GM19395 (cell line): ENCODE data around the gene ZNF799.
"Not testable (repeated sequence)": the region's sequence is repeated elsewhere in the genome, so short reads cannot be mapped to it uniquely, and the experiment has no call there.

Experiments used
- ATAC-seq: cut with Tn5 transposase; IDR thresholded peaks from one replicate; pipeline ENCODE4 v1.9.1; 2021; ENCODE audit warnings: mild to moderate bottlenecking, moderate library complexity; ENCODE audit not compliant: unreplicated experiment

The ZNF799 gene

GRCh38 chr19:12400633-12401502 is at the start of gene ZNF799:
ZNF799 (minus strand) TSS chr19:12401271; CDS start chr19:12401070, 201 bp downstream.
- ATAC-seq, result peak; percentile 91

GRCh38 chr19:12450844-12451243 is 49.8 kb upstream of the ZNF799 start:
- no peak for ATAC-seq

GRCh38 chr19:12448808-12449207 is 47.7 kb upstream of the ZNF799 start:
- no peak for ATAC-seq

GRCh38 chr19:12440541-12441316 is 39.7 kb upstream of the ZNF799 start, which contains the start of gene ZNF443:
ZNF443 (minus strand) TSS chr19:12441021; CDS start chr19:12440914, 107 bp downstream.
- peak; percentile 96 for ATAC-seq

GRCh38 chr19:12439686-12440540 is 38.8 kb upstream of the ZNF799 start:
- peak; percentile 45 for ATAC-seq

- not testable (repeated sequence) for ATAC-seq
These were observed 29.7 kb upstream of the ZNF799 start for GRCh38 chr19:12430726-12431299.

- ATAC-seq, result no peak
These were observed 24.8 kb upstream of the ZNF799 start for GRCh38 chr19:12425888-12426274.

GRCh38 chr19:12425236-12425887 is 24.3 kb upstream of the ZNF799 start:
- ATAC-seq, result no peak

- ATAC-seq, result not testable (repeated sequence)
These were observed 16.2 kb upstream of the ZNF799 start for GRCh38 chr19:12417273-12417672.

GRCh38 chr19:12411893-12412292 is 10.8 kb upstream of the ZNF799 start:
- no peak for ATAC-seq

- peak; percentile 46 for ATAC-seq
These were observed 1.0 kb downstream of the ZNF799 start for GRCh38 chr19:12399901-12400632.

GRCh38 chr19:12391148-12391547 is 9.9 kb downstream of the ZNF799 start:
- not testable (repeated sequence) for ATAC-seq

GRCh38 chr19:12386365-12386764 is 14.7 kb downstream of the ZNF799 start:
- ATAC-seq, result not testable (repeated sequence)

GRCh38 chr19:12380444-12380737 is 20.7 kb downstream of the ZNF799 start:
- ATAC-seq, result no peak

- ATAC-seq, result no peak
These were observed 21.2 kb downstream of the ZNF799 start for GRCh38 chr19:12379732-12380443.

- ATAC-seq, result no peak
These were observed 27.0 kb downstream of the ZNF799 start for GRCh38 chr19:12374026-12374425.

- ATAC-seq, result peak; percentile 79
These were observed 35.6 kb downstream of the ZNF799 start, which contains the start of gene ZNF442 for GRCh38 chr19:12365236-12366162. ZNF442 (minus strand) TSS chr19:12365683; CDS start chr19:12363631, 2,052 bp downstream.
